ENCODE data around the gene MORC2.

MORC2 gene

DNA sequence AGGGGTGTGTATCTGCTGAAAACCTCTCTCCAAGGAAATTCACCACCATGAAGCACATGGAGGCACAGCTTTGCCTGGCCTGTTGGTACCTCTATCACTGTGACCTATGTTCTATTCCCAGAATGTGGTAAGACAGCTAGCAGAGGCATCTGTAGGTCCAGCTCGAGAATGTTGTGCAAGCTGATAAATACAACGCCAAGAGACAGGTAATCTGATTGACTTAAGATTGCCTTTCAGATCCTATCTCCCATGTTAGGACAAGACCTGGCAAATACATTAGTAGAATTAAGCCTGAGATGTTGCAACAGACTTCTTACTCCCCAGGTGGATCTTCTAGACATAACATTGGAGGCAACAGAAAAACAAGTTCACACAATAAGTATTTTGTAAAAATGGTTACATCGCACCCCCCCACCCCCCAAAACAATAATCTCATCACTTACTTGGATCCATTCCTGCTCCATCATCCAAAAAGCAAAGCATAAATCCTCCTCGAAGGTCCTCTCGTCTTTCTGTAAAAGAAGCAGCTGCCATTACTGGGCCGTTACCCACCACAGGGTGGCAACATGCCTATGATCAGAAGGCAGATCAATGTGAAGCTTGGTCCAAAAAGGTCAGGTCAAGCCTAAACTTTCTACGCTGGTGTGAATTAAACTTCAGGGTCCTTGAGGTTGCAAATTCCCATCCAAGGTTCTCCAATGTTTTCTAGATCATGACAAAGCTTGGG is 18.5 kb downstream of the MORC2 start:
- no peak for DNase-seq (ENCODE audit: low read depth in 4 of 4, low spot score in 1 of 4)

DNA sequence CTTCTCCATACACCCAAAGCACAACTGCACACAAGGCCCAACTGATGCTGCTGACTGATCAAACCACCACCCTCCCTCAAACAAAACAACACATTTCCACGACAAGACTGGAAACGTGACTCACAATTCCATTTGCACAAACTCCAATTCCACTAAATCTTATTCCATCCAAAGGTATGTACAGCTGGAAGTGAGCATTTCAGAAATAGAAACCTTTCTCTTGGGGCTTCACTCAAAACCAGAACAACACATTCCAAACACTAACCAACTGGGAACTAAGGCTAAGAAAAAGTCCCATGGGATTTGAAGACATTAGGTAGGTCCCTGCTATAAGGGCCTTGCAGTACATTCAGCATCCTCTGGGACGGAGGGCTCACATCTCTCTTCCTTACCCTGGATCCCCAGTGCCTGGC is 19.6 kb downstream of the MORC2 start:
- DNase-seq (ENCODE audit: low read depth in 4 of 4, low spot score in 1 of 4): no peak

DNA sequence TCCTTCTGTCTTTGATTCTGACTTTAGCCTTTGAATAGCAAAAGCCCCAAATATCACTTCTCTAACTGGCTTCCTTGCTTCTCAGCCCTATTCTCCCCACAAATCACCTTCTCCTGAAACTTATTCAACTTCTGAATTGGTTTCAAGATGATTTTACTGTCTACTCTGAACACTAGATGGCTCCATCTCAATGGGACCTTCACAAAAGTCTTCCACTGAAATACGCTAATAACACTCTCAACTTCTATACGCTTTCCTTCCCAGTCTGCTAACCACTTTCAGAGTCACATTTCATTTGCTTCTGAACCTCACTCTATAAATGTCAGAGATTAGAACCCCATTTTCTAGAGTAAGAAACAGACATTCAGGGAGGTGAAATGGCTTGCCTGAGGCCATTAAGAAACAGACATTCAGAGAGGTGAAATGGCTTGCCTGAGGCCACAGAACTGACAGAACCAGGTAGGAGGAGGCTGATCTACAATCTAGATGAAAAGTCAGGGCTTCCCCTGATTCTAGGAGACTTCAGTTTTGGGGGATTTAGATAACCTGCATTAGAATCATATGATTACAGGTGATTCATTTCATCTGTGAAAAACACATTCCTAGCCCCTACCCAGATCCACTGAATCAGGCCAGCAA is 20.6 kb downstream of the MORC2 start:
- DNase-seq (ENCODE audit: low read depth in 4 of 4, low spot score in 1 of 4): no peak

DNA sequence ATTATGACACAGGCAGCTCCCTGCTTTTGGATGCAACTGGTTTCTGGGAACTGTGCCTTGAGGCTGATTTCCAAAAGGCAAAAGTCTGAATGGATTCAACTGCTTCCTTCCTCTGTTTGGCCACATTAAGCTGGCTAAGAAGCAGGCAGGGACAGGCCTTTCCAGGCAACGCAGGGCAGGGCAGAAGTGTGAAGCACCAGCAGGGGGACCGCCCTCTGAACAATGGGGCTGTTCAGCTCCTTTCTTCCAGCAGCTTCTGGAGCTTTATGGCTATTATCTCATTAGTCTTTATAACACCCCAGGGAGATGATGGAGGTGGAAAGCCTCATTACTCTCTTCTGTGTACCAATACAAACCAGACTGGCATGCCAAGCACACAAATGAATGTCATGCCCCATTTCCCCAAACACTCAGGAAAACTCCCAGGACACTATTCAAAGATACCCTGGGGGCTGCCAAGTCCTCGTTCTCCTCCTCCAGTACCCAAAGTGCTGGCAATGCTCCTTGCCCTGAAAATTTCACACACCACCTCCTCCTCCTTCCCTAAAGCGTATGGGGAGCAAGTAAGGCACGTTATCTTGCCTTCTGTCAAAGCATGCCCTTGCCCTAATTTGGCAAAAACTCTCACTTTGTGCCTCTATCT is 21.3 kb downstream of the MORC2 start:
- DNase-seq (ENCODE audit: low read depth in 4 of 4, low spot score in 1 of 4): no peak

DNA sequence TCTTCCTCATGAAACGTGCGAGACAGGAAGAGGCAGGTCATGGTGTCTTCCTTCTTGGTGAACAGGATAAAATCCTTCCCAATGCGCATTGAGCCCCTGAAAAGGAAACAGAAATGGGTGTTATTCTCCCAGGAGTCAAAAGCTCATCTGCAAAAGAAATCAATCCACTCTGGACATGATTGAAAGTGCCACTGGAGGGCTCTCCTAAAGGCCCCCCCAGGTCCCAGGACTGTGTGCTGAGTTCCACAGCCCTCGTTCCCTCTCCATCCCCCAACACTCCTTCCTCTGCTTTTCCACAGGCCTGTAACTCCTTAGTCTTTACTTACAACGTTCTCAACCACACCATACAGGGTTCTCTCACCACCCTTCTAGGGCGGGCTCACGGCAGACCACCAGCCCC is 22.2 kb downstream of the MORC2 start:
- DNase-seq (ENCODE audit: low read depth in 4 of 4, low spot score in 1 of 4): no peak

DNA sequence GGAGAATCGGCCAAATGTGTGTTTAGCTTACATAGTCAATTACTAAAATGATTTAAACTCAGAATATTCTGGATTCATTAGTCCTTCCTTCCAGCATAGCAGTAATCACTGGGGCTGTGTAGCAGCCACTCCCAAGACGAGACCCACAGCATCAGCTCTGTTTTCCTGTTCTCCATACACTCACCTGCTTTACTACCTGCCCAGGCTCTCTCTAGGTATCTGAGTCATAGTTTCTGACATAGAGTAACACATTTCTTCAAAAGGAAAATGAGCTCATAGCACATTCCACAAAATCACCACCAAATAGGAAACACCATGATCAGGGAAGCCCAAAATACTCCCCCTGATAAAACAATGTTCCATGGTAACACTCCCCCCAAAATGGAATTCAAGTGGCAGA is 22.9 kb downstream of the MORC2 start:
- DNase-seq (ENCODE audit: low read depth in 4 of 4, low spot score in 1 of 4): no peak

DNA sequence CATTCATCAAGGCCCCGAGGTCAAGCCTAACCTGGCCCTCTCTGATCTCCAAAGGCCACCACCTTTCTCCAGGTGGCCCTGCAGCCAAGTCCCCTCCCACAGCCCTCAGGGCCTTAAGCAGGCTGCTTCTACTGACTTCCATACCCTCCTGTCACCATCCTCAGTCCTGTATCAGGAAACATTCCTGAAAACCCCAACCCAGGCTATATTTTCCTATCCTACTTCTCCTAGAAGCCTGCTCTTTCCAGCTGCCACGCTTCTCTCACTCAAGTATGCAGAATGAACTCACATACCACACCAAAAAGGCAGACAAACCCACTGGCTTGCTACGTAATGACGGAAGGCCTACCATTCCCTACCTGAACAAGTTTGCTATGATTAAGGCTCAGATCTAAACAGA is 23.6 kb downstream of the MORC2 start:
- DNase-seq (ENCODE audit: low read depth in 4 of 4, low spot score in 1 of 4): no peak

DNA sequence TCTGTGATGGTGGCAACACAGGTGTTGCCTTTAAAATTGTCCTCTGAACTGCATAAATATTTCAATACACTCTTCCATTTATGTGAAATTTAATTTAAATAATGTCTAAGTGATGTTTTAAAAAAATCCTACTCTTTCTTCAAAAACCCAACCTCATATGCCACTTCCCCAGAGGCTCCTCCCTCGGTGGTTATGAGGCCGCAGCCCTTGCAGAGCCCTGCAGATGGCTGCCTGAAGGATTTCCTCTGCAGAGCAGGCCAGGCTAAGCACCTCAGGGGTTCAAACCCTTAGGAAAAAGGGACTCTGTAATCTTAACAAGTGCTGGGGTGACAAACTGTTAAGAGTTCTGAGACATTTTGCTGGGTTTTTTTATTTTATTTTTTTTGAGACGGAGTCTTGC is 25.2 kb downstream of the MORC2 start:
- DNase-seq (ENCODE audit: low read depth in 4 of 4, low spot score in 1 of 4): no peak

DNA sequence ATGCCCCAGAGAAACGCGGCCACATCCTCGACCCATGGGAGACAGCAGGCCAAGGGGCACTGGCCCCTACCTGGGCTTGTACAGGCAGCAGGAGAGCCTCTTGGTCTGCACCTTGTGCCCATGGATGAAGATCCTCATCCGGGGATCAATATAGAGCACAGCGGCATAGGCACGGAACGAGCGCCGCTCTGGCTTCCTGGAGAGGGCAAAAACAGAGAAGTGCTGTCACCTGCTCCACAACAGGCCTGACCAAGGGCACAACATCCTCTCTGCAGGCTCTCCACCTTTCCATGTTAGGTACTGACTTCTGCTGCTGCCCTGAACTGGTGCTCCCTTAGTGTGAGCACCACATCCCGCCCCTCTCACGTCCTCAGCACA is 27.2 kb downstream of the MORC2 start:
- no peak for DNase-seq (ENCODE audit: low read depth in 4 of 4, low spot score in 1 of 4)

DNA sequence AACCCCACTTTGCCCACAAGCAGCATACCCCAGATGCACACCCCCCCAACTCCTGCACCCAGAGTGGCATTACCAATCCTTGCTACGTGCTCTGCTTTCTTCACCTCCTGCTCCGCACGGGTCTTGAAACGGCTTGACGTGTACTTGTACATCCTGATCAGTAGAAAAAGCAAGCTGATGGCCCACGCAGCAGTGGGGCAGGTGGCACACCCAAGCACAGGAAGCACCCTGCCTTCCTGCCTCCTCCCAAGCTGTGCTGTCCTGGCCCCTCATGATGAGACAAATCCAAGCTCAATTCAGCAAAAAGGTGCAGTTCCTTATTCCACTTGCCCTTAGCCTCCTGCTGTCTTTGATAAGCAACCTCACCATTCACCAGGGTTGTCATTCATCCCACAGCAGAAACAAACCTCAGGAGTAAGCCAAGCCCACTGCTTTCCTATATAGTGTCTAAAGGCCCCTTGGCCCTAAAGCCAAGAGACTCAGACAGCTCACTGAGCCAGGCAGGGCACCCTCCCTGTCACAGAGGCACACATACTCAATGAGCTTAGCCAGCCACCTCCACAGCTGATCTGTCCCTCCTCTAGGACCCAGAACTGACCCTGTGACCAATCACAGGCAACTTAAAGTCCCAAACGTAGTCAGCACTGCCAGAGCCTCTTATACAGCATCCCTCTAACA is 27.8 kb downstream of the MORC2 start:
- DNase-seq (ENCODE audit: low read depth in 4 of 4, low spot score in 1 of 4): peak in 1 of 4 experiments; percentile 20

DNA sequence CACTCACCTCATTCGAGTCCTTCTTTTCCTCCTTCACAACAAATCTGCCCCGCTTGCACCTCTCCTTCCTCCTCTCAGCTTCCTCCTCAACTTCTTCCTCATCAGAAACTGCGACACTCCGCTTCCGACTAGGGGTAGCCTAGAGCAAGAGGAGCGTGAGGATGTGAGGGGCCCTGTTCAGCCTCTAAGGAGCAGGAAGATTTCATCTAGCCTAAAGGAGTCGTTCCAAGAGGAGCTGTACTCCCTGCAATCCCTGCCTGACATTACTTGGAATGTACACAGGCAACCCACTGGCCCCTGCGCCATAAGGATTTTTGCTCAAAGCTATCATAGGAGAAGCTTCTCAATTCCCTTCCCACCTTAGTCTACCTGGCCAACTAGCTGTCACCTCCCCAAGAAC is 34.5 kb downstream of the MORC2 start:
- DNase-seq (ENCODE audit: low read depth in 4 of 4, low spot score in 1 of 4): no peak

DNA sequence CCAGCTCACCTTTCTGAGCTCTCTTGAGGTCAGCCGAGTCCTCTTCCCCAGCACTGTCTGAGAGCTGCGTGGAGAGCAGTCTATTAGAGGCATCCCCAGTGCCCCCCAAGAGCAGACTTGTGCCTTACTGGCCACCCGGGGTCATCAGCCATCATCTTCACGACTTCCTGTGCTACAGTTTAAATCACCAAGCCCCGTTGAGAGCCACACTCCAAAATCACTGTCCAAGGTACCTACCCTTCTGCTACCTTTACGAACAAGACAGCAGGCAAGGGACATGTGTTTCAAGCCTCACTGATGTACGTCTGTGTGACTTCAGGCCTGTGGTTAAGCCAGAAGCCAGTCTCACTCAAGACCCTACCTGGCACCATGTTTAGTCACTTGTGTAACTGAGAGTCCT is 35.1 kb downstream of the MORC2 start:
- DNase-seq (ENCODE audit: low read depth in 4 of 4, low spot score in 1 of 4): no peak

DNA sequence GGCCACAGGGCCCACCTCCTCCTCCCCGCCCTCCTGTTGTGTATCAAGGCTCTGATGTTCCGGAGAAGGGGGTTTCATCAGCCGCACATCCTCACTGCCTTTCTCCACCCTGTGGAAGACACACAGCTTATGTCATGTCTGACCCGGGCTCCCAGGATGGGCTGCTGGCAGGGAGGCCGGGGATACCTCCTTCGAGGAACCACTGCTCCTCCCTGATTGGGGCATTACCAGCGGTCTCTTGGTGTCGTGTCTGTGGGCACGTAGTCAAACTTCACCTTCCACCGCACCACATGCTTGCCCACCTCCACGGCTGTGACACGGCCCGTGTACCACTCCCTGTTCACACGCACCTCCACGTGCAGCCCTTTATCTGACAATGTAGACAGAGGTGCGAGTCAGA is 35.9 kb downstream of the MORC2 start:
- DNase-seq (ENCODE audit: low read depth in 4 of 4, low spot score in 1 of 4): no peak

DNA sequence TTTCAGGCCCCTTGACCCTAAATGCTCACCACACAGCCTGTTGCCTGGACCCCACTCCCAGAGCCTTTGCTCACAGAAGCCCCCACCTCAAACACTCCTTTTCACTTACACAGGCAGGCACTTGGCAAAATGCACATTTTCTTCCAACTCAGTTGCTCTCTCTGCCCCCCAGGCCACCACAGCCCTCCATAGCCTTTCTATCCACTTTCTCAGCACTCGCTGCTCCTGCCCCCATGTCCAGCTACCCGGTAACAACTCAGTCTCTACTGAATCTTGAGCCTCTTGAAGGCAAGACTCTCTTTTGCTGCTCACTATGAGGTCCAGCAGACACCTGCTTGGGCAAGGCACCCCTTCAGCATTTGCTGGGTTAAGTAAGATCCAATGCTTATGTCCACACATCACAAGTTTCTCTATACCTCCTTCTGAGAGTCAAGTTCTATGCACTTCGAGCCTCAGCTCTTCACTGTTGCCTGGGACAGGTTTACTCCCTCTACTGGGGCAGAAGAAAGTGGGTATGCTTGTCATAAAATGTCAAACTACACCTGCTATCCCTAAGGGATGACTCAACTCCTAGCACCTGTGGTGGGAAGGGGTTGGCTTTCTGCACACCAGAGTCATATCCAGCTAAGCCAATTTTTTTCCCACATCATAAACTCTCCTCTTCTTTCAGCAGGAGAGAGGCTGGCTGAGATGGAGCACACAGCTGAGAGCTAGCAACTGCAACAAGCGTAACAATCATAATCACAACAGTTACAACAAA is 36.9 kb downstream of the MORC2 start:
- DNase-seq (ENCODE audit: low read depth in 4 of 4, low spot score in 1 of 4): no peak

DNA sequence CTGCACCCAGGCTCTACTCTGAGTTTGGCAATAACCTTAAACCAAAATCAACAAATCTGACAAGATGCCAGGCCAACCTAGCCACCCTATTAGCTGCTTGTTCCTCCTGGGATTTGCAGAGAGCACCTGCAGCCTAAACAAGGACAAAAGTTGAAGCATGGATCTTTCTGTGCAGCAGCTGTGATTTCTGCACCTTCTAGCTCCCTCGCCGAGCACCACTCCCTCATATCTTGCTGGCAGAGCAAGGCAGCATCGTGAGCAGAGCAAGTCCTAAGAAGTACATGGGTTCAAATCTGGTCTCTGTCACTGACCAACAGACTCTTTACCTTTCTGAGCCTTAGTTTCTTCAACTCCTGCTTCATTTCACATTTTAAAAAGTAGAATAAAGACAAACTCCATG is 38.3 kb downstream of the MORC2 start:
- DNase-seq (ENCODE audit: low read depth in 4 of 4, low spot score in 1 of 4): no peak

DNA sequence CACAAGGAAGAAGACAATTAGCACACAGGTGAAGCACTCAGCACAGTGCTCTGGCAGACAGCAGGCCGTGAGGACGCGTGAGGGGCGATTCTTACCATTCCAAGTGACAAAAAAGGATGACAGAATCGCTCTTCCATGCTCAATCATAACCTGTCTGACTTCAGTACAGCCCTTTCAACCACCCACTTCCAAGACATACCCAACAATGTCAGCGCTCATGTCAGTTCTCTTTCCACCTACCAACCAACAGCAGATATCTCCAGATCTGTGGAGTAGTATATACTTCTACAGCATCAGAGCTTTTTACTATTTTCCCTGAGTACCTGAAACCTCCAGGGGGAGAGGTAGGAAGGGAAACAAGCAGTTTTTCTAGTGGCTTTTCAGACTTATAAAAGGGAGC is 40.2 kb downstream of the MORC2 start:
- DNase-seq (ENCODE audit: low read depth in 4 of 4, low spot score in 1 of 4): no peak

DNA sequence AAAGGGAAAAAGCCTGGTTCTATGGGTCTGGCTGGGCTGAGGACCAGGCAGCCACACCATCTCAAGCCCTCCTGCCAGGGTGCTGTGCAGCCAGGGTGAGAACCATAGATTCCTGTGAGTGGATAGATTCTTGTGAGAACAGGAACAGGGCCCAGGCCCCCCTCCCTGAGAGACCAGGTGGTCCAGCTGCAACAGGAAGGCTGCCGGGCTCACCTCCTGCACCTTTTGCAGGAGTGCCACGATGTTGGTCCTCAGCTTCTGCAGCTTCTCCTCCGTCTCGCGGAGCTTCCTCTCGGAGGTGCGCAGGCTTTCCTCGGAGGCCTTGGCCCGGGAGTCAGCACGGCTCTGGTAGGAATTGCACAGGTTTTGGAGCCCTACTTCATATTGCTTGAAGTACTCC is 40.8 kb downstream of the MORC2 start:
- no peak for DNase-seq (ENCODE audit: low read depth in 4 of 4, low spot score in 1 of 4)

DNA sequence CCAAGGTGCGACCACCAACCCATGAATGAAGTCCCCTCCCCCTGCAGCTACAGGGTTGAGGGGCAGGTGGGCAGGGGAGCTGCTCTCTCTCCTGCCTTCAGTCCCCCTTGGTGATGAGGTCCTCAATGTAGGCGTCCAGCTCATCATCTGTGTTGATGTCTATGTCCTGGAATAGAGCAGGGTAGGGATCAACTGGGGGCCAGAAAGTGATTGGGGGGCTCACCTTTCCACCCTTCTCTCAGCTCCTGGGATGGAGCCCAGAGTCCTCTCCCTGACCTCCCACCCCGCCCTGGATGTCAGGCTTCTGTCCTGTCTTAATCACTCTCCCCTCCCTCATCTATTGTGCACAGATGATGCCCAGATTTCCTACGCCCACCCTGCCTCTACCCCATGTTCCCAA is 41.9 kb downstream of the MORC2 start:
- DNase-seq (ENCODE audit: low read depth in 4 of 4, low spot score in 1 of 4): no peak

DNA sequence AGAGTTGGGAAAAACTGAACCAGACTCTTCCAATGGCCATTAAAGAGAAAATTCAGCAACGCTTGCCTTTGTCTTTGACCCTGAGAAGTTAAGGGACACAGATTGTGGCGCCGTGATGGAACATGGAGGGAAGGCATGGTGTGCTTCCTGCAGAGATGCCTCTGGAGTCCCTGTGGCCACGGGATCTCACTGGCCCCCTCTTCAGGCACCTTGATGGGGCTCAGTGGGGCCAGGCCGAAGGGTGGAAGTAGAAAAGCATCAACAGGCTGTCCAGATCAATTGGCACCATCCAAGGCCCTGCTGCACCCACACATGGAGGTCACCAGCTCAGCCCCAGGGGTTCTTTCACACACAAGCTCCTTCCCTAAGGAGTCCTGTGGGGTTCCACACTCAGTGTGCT is 42.9 kb downstream of the MORC2 start:
- no peak for DNase-seq (ENCODE audit: low read depth in 4 of 4, low spot score in 1 of 4)

DNA sequence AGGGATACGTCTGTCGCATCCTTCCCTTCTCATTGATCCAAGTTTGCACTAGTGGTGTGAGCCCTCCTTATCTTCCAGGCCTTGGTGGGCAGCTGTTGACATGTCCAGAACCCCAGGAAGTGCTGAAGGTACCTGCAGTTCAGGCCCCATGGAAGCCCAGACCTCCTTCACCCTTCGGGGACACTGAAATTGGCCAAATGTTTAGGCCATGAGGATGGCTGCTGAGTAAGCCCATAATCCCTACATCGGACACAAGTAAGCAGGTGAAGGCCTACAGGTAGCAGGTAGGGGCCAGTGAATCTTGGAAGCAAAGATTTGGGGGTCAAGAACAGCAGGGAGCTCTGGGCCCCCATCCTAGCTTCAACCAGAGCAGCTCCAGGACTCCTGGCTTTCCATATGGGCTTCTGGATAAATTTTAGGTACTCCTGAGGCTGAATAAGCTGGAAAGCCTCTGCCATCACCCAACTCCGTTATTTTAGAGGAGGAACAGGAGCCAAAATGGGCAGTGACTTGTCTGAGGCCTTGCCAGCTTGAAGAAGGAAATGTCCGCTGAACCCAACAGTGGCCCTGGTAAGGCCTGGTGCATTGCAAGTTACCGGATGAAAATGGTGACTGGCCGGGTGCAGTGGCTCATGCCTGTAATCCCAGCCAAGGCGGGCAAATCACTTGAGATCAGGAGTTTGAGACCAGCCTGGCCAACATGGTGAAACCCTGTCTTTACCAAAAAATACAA is 45.2 kb downstream of the MORC2 start:
- no peak for DNase-seq (ENCODE audit: low read depth in 4 of 4, low spot score in 1 of 4)

DNA sequence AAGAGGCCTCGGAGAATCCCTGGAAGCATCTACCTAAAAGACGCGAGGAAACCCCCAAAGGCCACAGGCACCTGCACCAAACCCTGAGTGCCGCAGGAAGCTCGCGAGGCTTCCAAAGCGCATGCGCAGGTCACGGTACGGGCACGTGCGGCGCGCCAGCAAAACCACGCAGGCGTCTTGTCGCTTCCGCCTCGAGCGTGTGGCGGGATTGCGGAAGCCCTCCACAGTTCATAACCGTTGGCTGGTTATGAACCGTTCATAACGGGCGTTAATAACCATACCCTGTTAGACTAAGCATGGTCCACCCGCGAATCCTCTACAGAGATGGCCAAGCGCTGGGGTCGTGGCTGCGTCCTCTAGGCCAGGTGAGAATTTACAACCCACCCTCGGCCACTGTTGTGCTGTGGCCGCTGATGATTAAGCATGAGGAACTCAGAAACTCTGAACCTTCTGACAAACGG is 46.4 kb downstream of the MORC2 start:
- DNase-seq (ENCODE audit: low read depth in 4 of 4, low spot score in 1 of 4): peak; percentile 37 to 73 (median 58)
